ENCODE results near the gene KSR2. TPM values are rescaled to one million over a fixed set of nuclear protein-coding genes. Genes with fewer than 3 reads are reported as not detected.
A peak's percentile ranks its signal among the peaks of the same experiment; 100 is the strongest.

Gene KSR2
- total RNA-seq, 1 experiment from 2014 or later = 1.3 TPM

DNA sequence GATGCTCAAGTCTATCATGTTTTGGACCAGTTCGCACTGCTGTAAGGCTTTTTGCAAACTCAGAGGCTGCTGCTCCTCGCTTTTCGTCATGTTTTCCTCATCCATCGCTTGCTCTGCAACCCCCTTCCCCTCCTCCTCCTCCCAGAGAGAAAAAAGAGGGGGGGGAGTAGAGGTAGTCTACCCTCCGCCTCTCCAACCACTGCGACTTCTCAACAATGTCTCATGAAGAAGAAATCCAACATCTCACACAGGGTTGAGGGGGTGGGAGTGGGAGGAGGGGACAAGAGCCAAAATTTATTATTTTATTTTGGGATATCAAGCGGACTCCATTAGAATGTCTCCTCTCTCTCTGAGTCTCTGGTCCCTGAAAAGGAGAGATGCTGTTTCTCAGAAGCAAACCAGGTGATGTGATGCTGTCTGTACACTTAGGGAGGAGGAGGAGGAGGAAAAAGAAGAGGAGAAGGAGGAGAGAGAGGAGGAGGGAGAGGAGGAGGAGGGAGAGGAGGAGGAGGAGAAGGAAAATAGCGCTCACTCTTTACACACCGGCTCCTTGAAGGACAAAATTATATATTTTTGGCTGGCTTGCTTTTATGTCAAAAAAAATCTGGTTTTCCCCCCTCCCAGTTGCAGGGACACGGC lies 520 bp downstream of the KSR2 start:
- H3K4ac ChIP-seq (ENCODE audit: low read depth, low read length) = no peak overlapping the region
- H3K79me1 ChIP-seq (ENCODE audit: insufficient read depth, low read depth, low read length, poor library complexity, severe bottlenecking) = no peaks in the 10 kb centered on the region
- no peaks in the 10 kb centered on the region for H3K79me2 ChIP-seq (ENCODE audit: insufficient read depth, low read length)
- peak overlapping the region; percentile 97 for H3K4me2 ChIP-seq (ENCODE audit: insufficient read depth, insufficient read length, low read length)
- H3K23me2 ChIP-seq (ENCODE audit: insufficient read length, low read depth, low read length, poor library complexity, severe bottlenecking) = peaks cover 17% of the 10 kb centered on the region
- H3K56ac ChIP-seq (ENCODE audit: insufficient read length, low read depth, low read length) = no peak overlapping the region
- H2BK20ac ChIP-seq (ENCODE audit: low read depth, low read length, poor library complexity, severe bottlenecking) = no peak overlapping the region
- H3T11ph ChIP-seq (ENCODE audit: low read length) = no peak overlapping the region
- no peaks in the 10 kb centered on the region for H4K20me1 ChIP-seq (ENCODE audit: control insufficient read depth, insufficient read depth, insufficient read length)
- no peaks in the 10 kb centered on the region for H3K9me3 ChIP-seq (ENCODE audit: control insufficient read depth, low read depth, low read length)
- Mint-ChIP-seq H3K9me3 (peaks cover 14 to 19% of the 10 kb centered on the region in 2 experiments), H3K4me1 (peaks cover 20% of the 10 kb centered on the region in 2 experiments), H3K36me3 (ENCODE audit: insufficient read depth in 1 of 3, low read depth in 3 of 3) (peaks cover 3 to 17% (median 3%) of the 10 kb centered on the region in 3 experiments; a peak in 6 of 7 replicates), H3K27me3 (ENCODE audit: low read depth) (peaks cover 36% of the 10 kb centered on the region), H3K4me3 (peak overlapping the region; percentile 87 to 96), H3K27ac (peak overlapping the region; percentile 42 to 81 (median 69); a peak in 3 of 7 replicates)
- no peak overlapping the region for H3K23ac ChIP-seq (ENCODE audit: insufficient read length, low read depth, low read length)
- H2AK5ac ChIP-seq (ENCODE audit: insufficient read length, low read length) = no peak overlapping the region
- WGBS (ENCODE audit: extremely low coverage, insufficient read length, low lambda C conversion rate) = no CpG with 5 or more reads among the region's 10 CpGs
- H4K5ac ChIP-seq (ENCODE audit: insufficient read length, low read depth, low read length) = no peak overlapping the region
- H2AFZ ChIP-seq (ENCODE audit: low read length) = peak overlapping the region; percentile 51
- no peak overlapping the region for H4K91ac ChIP-seq (ENCODE audit: insufficient read length, low read depth, low read length)
- H3K18ac ChIP-seq (ENCODE audit: insufficient read length, low read depth, low read length) = no peak overlapping the region
- H4K8ac ChIP-seq (replicated peaks; ENCODE audit: insufficient read length, low read depth, low read length) = no peak overlapping the region
- DNase-seq = peak; percentile 31
- no peak overlapping the region for H2BK5ac ChIP-seq (ENCODE audit: insufficient read length, low read length)
- H3K27ac ChIP-seq (ENCODE audit: insufficient read length, low read depth, low read length) = no peak overlapping the region
- no peak overlapping the region for H2BK120ac ChIP-seq (ENCODE audit: low read depth, low read length, poor library complexity, severe bottlenecking)
- no peak overlapping the region for H2BK12ac ChIP-seq (ENCODE audit: insufficient read length, low read depth, low read length)
- H2BK15ac ChIP-seq (ENCODE audit: low read depth, low read length) = no peak overlapping the region
- H3K14ac ChIP-seq (ENCODE audit: insufficient read depth, low read length) = 0 out of 2 replicates have a peak overlapping the region, but pooled peaks have one; percentile 40
- H3K27me3 ChIP-seq (ENCODE audit: insufficient read depth, low read length) = no peaks in the 10 kb centered on the region
- no peak for TF ChIP-seq CTCF (conservative IDR thresholded peaks at IDR 0.05)
- peak overlapping the region; percentile 48 for H3K9ac ChIP-seq (ENCODE audit: extremely low read depth, insufficient read length, low read length)
- peaks cover 2% of the 10 kb centered on the region; the same call in 1 of the 2 replicates for H3K4me1 ChIP-seq (ENCODE audit: insufficient read depth, low read length)

Measured in H9 (cell line).